ENCODE results near the gene MICA. TPM values are rescaled to one million over a fixed set of nuclear protein-coding genes. Genes with fewer than 3 reads are reported as not detected.
"Not testable (repeated sequence)": the region's sequence is repeated elsewhere in the genome, so short reads cannot be mapped to it uniquely, and the experiment has no call there.

The MICA gene
- total RNA-seq, 1 donor from 2014 or later: 48.8 TPM

DNA sequence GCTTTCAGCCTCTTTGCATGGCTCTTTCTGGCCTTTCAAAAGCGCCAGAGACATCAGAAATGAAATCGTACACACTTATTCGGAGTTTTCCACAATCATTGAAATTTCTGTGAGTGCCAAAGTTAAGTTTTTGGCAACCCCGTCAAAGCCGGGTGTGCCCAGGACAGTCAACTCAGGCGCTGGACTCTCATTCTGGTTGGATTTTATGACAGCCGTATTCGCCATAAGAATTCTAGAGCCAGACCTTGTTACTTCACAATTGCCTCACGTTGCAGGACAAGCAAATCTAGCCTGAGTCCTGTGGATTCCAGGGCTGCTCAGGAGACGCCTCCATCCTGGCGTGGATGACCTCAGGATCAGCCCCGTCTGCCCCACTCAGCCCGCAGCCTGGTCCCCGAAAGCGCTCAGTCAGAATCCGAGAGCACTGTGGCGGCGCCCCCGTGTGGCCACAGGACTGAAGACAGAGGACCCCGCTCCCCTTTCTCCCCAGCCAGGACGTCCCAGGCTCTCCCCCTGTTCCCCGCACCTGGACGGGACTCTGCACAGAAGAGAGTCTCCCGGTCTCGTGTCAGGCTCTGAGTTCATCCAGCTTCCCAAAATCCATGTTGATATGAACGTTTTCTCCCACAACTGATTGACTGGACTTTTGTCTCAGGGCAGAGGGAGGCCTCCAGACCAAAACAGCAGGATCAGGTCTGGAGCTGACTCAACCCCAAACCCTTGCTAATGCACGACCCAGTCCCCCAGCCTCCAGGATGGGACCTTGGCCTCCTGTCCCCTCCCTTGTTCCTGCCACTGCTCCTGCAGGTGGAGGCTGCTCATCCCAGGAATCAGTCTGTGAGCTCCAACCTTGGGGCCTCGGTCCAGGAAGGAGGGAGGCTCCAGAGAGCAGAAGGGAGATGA, 38.2 kb downstream of the MICA start:
- peaks cover 5% of the 10 kb centered on the region for H3K27me3 ChIP-seq (ENCODE audit: control insufficient read depth, insufficient read depth, low read length)
- DNase-seq (ENCODE audit: low read depth): no peak
- no peaks in the 10 kb centered on the region for H3K36me3 ChIP-seq (ENCODE audit: control insufficient read depth, insufficient read depth, low read length)
- TF ChIP-seq, protein P1, sequence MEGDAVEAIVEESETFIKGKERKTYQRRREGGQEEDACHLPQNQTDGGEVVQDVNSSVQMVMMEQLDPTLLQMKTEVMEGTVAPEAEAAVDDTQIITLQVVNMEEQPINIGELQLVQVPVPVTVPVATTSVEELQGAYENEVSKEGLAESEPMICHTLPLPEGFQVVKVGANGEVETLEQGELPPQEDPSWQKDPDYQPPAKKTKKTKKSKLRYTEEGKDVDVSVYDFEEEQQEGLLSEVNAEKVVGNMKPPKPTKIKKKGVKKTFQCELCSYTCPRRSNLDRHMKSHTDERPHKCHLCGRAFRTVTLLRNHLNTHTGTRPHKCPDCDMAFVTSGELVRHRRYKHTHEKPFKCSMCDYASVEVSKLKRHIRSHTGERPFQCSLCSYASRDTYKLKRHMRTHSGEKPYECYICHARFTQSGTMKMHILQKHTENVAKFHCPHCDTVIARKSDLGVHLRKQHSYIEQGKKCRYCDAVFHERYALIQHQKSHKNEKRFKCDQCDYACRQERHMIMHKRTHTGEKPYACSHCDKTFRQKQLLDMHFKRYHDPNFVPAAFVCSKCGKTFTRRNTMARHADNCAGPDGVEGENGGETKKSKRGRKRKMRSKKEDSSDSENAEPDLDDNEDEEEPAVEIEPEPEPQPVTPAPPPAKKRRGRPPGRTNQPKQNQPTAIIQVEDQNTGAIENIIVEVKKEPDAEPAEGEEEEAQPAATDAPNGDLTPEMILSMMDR (IDR thresholded peaks at IDR 0.05; ENCODE audit: insufficient read depth, low read length, poor library complexity, severe bottlenecking): peak; percentile 94
- H3K4me3 ChIP-seq (ENCODE audit: low read depth, low read length): no peak overlapping the region

DNA sequence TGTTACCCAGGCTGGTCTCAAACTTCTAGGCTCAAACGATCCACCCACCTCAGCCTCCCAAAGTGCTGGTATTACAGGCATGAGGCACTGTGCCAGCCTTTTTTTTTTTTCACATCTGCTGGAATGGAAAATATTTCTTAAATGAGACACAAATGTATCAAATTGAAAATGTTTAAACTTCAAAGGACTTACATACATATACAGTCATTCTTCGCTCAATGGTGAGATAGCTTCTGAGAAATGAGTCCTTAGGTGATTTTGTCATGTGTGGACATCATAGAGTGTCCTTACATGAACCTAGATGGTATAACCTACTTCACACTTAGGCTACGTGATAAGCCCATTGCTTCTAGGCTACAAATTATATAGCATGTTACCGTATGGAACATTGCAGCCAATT, 43.1 kb downstream of the MICA start:
- DNase-seq (ENCODE audit: low read depth): no peak
- H3K27me3 ChIP-seq (ENCODE audit: control insufficient read depth, insufficient read depth, low read length): peaks cover 5% of the 10 kb centered on the region
- TF ChIP-seq, protein P1 (IDR thresholded peaks at IDR 0.05; ENCODE audit: insufficient read depth, low read length, poor library complexity, severe bottlenecking): no peak
- no peak overlapping the region for H3K4me3 ChIP-seq (ENCODE audit: low read depth, low read length)
- no peaks in the 10 kb centered on the region for H3K36me3 ChIP-seq (ENCODE audit: control insufficient read depth, insufficient read depth, low read length)

DNA sequence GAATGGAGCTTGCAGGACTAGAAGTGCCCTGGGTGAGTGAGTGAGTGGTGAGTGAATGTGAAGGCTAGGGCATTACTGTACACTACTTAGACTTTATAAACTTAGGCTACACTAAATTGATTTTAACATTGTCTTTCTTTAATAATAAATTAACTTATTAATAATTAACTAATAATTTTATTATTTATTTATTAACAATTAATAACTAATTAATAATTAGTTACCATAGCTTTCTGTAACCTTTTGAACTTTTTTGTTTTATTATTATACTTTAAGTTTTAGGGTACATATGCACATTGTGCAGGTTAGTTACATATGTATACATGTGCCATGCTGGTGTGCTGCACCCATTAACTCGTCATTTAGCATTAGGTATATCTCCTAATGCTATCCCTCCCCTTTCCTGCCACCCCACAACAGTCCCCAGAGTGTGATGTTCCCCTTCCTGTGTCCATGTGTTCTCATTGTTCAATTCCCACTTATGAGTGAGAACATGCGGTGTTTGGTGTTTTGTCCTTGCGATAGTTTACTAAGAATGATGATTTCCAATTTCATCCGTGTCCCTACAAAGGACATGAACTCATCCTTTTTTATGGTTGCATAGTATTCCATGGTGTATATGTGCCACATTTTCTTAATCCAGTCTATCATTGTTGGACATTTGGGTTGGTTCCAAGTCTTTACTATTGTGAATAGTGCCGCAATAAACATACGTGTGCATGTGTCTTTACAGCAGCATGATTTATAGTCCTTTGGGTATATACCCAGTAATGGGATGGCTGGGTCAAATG, 43.8 kb downstream of the MICA start:
- not testable (repeated sequence) for H3K36me3 ChIP-seq (ENCODE audit: control insufficient read depth, insufficient read depth, low read length); H3K27me3 ChIP-seq (ENCODE audit: control insufficient read depth, insufficient read depth, low read length); DNase-seq (ENCODE audit: low read depth); H3K4me3 ChIP-seq (ENCODE audit: low read depth, low read length)

DNA sequence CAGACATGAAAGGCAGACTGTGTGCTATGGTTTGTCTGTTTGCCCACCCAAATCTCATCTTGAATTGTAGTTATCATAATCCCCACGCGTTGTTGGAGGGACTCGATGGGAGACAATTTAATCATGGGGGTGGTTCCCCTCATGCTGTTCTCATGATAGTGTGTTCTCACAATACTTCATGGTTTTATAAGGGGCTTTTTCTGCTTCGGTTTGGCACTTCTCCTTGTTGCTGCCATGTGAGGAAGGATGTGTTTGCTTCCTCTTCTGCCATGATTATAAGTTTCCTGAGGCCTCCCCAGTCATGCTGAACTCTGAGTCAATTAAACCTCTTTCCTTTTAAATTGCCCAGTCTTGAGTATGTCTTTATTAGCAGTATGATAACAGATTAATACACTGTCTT, 47.4 kb downstream of the MICA start:
- Histone ChIP-seq H3K4me3 (ENCODE audit: low read depth, low read length) (no peak overlapping the region), H3K36me3 (ENCODE audit: control insufficient read depth, insufficient read depth, low read length) (no peaks in the 10 kb centered on the region), H3K27me3 (ENCODE audit: control insufficient read depth, insufficient read depth, low read length) (no peaks in the 10 kb centered on the region)
- TF ChIP-seq, protein P1 (IDR thresholded peaks at IDR 0.05; ENCODE audit: insufficient read depth, low read length, poor library complexity, severe bottlenecking): no peak
- no peak for DNase-seq (ENCODE audit: low read depth)

DNA sequence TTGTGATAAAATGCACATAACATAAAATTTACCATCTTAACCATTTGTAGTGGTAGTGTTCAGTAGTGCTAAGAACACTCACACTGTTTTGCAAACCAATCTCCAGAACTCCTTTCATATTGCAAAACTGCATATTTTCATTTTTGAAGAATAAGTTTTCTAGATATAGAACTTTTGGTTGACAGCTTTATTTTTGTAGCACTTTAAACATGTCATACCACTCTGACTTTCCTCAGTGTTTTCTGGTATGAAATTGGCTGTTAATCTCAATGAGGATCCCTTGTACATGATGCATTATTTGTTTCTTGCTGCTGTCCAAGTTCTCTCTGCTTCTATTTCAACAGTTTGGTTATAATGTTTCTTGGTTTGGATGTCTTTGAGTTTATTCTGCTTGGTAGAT, 49.5 kb downstream of the MICA start:
- H3K27me3 ChIP-seq (ENCODE audit: control insufficient read depth, insufficient read depth, low read length): no peaks in the 10 kb centered on the region
- TF ChIP-seq, protein P1 (IDR thresholded peaks at IDR 0.05; ENCODE audit: insufficient read depth, low read length, poor library complexity, severe bottlenecking): no peak
- no peak for DNase-seq (ENCODE audit: low read depth)
- H3K4me3 ChIP-seq (ENCODE audit: low read depth, low read length): no peak overlapping the region
- H3K36me3 ChIP-seq (ENCODE audit: control insufficient read depth, insufficient read depth, low read length): no peaks in the 10 kb centered on the region

DNA sequence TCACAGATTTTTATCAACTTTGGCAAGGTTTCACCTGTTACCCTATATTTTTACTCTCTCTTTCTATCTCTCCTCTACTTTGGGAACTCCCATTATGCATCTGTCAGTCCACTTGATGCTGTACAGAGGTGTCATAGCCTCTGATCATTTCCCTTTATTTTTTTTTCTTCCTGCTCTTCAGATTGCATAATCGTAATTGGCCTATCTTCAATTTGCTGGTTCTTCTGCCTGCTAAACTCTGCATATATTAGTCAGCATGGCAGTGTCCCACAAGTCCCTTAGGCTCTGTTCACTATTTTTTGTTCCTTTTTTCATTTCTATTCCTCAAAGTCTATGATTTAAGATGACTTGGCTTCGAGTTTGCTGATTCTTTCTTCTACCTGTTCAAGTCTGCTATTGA, 49.9 kb downstream of the MICA start:
- no peaks in the 10 kb centered on the region for H3K36me3 ChIP-seq (ENCODE audit: control insufficient read depth, insufficient read depth, low read length)
- TF ChIP-seq, protein P1 (IDR thresholded peaks at IDR 0.05; ENCODE audit: insufficient read depth, low read length, poor library complexity, severe bottlenecking): no peak
- H3K4me3 ChIP-seq (ENCODE audit: low read depth, low read length): no peak overlapping the region
- H3K27me3 ChIP-seq (ENCODE audit: control insufficient read depth, insufficient read depth, low read length): no peaks in the 10 kb centered on the region
- no peak for DNase-seq (ENCODE audit: low read depth)

DNA sequence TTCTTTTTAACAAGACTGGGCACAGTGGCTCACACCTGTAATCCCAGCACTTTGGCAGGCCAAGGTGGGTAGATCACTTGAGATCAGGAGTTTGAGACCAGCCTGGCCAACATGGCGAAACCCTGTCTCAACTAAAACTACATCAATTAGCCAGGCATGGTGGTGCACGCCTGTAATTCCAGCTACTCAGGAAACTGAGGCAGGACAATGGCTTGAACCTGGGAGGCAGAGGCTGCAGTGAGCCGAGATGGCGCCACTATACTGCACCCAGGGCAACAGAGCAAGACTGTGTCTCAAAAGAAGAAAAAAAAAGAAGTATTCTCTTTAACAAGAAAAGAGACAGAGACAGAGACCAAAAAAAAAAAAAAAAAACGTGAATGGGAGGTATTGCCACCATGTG, 56.5 kb downstream of the MICA start:
- not testable (repeated sequence) for H3K36me3 ChIP-seq (ENCODE audit: control insufficient read depth, insufficient read depth, low read length); H3K27me3 ChIP-seq (ENCODE audit: control insufficient read depth, insufficient read depth, low read length); DNase-seq (ENCODE audit: low read depth); H3K4me3 ChIP-seq (ENCODE audit: low read depth, low read length)

Data from kidney epithelial cell (primary cell).